WTC11 (cell line): Measurements from ENCODE around the gene ACHE. TPM values are rescaled to one million over a fixed set of nuclear protein-coding genes. Genes with fewer than 3 reads are reported as not detected.

Experiments
- ATAC-seq: fragments of 200-7000 bp; cut with Tn5 transposase; 2 replicates; pipeline ENCODE4 v1.10.0; 2021; ENCODE audit warnings: mild to moderate bottlenecking, moderate library complexity
- CTCF ChIA-PET: fragments of 300-600 bp; sonication (Branson Sonifier 250); formaldehyde crosslinking; loops from one replicate; lab custom pipeline; 2021; ENCODE audit warnings: antibody characterized with exemption; lab: Charles Lee
- POLR2A ChIA-PET: fragments of 350-600 bp; sonication (Branson Sonifier 250); formaldehyde crosslinking; loops from one replicate; lab custom pipeline; 2021; ENCODE audit warnings: antibody characterized with exemption; lab: Charles Lee
- DNase-seq: peaks from one replicate; pipeline ENCODE4 v3.0.0; 2021; ENCODE audit warnings: low spot score
- H3K27ac Mint-ChIP-seq: 2 replicates; pipeline ENCODE4 v1.8.0; 2021; ENCODE audit warnings: mixed read lengths
- H3K27me3 Mint-ChIP-seq: 2 replicates; pipeline ENCODE4 v1.8.0; 2021; ENCODE audit warnings: low read depth, mild to moderate bottlenecking, moderate library complexity, mixed read lengths
- H3K36me3 Mint-ChIP-seq: 2 replicates; pipeline ENCODE4 v1.8.0; 2021; ENCODE audit warnings: mixed read lengths
- H3K4me1 Mint-ChIP-seq: 2 replicates; pipeline ENCODE4 v1.8.0; 2022; ENCODE audit warnings: mixed read lengths
- H3K4me3 Mint-ChIP-seq: 2 replicates; pipeline ENCODE4 v1.8.0; 2021; ENCODE audit warnings: mild to moderate bottlenecking, moderate library complexity, mixed read lengths
- H3K9me3 Mint-ChIP-seq: 2 replicates; pipeline ENCODE4 v1.8.0; 2021; ENCODE audit warnings: mixed read lengths
- CREM ChIP-seq: sonication (generic); formaldehyde crosslinking; IDR thresholded peaks from 2 replicates; pipeline ENCODE4 v1.8.1; 2022; ENCODE audit warnings: mild to moderate bottlenecking, missing genetic modification reagents, moderate library complexity
- ELF4 ChIP-seq: sonication (generic); formaldehyde crosslinking; IDR thresholded peaks from 2 replicates; pipeline ENCODE4 v1.8.1; 2022; ENCODE audit warnings: low read depth, mild to moderate bottlenecking, moderate library complexity, missing genetic modification reagents
- ETV6 ChIP-seq: sonication (generic); formaldehyde crosslinking; IDR thresholded peaks from 2 replicates; pipeline ENCODE4 v1.8.1; 2022; ENCODE audit warnings: mild to moderate bottlenecking, missing genetic modification reagents
- GRHL2 ChIP-seq: fragments of 250-450 bp; sonication (Bioruptor Pico); IDR thresholded peaks from 2 replicates; pipeline ENCODE4 v1.8.0; 2022; ENCODE audit warnings: mild to moderate bottlenecking, moderate library complexity; ENCODE audit not compliant: insufficient replicate concordance, severe bottlenecking
- GTF2I ChIP-seq: fragments of 250-450 bp; sonication (Bioruptor Pico); conservative IDR thresholded peaks from 2 replicates; pipeline ENCODE4 v1.4.0; 2021; ENCODE audit warnings: mild to moderate bottlenecking
- MXD4 ChIP-seq: fragments of 250-450 bp; sonication (Bioruptor Pico); IDR thresholded peaks from 2 replicates; pipeline ENCODE4 v1.8.0; 2021; ENCODE audit warnings: mild to moderate bottlenecking, moderate library complexity, borderline replicate concordance
- RORB ChIP-seq: fragments of 250-450 bp; sonication (Bioruptor Pico); IDR thresholded peaks from 2 replicates; pipeline ENCODE4 v1.9.0; 2021; ENCODE audit warnings: mild to moderate bottlenecking
- SP1 ChIP-seq: sonication (generic); formaldehyde crosslinking; conservative IDR thresholded peaks from 2 replicates; pipeline ENCODE4 v1.8.1; 2022; ENCODE audit warnings: missing genetic modification reagents
- TEAD4 ChIP-seq: sonication (generic); formaldehyde crosslinking; IDR thresholded peaks from 2 replicates; pipeline ENCODE4 v1.8.0; 2022; ENCODE audit warnings: mild to moderate bottlenecking, missing genetic modification reagents
- ZNF416 ChIP-seq: fragments of 250-450 bp; sonication (Bioruptor Pico); IDR thresholded peaks from 2 replicates; pipeline ENCODE4 v1.9.0; 2021; ENCODE audit warnings: mild to moderate bottlenecking, inconsistent platforms
- ZNF512 ChIP-seq: sonication (generic); formaldehyde crosslinking; IDR thresholded peaks from 2 replicates; pipeline ENCODE4 v1.8.1; 2022; ENCODE audit warnings: missing genetic modification reagents, borderline replicate concordance
- ZNF671 ChIP-seq: fragments of 250-450 bp; sonication (Bioruptor Pico); IDR thresholded peaks from 2 replicates; pipeline ENCODE4 v1.8.0; 2021; ENCODE audit warnings: mild to moderate bottlenecking
- total RNA-seq: library from RNA; stranded (reverse); gene quantifications from 3 replicates; pipeline ENCODE4 v1.2.3, GENCODE V29; 2021
- TF ChIP-seq, protein P1 (sequence below): fragments of 200-600 bp; IDR thresholded peaks from 2 replicates; pipeline ENCODE4 v1.8.0; 2022; ENCODE audit warnings: antibody characterized with exemption
- TF ChIP-seq, protein P2 (sequence below): sonication (generic); formaldehyde crosslinking; IDR thresholded peaks from 2 replicates; pipeline ENCODE4 v1.8.1; 2023; ENCODE audit warnings: mild to moderate bottlenecking, missing genetic modification reagents, moderate library complexity
- TF ChIP-seq, protein P3 (sequence below): sonication (generic); formaldehyde crosslinking; IDR thresholded peaks from 2 replicates; pipeline ENCODE4 v1.8.0; 2023; ENCODE audit warnings: missing genetic modification reagents, mild to moderate bottlenecking, borderline replicate concordance
- TF ChIP-seq, protein P4 (sequence below): sonication (generic); formaldehyde crosslinking; IDR thresholded peaks from 2 replicates; pipeline ENCODE4 v1.8.1; 2023; ENCODE audit warnings: mild to moderate bottlenecking, missing genetic modification reagents

Gene ACHE
- total RNA-seq, 1 experiment from 2014 or later = 7.7 TPM

DNA sequence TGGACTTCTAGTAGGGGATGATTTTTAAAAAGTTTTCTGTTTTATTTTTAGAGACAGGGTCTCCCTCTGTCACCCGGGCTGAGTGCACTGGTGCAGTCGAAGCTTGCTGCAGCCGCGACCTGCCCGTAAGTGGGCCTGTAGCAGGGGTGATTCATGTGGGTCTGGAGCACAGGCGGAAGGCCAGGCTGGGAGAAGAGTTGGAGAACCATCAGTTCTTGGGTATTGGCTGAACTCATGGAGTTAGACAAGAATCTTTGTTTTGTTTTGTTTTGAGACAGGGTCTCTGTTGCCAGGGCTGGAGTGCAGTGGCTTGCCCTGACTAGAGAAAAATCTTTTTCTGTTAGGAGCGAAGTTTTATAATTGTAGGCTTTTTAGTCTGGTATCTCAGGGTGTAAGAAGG, 15.0 kb downstream of the ACHE start:
- CTCF ChIA-PET = no interaction called here
- H3K36me3 Mint-ChIP-seq = peaks cover 84% of the 10 kb centered on the region

More for the DNA sequence above, 15.0 kb downstream of the ACHE start:
- no peak for ATAC-seq
- Mint-ChIP-seq H3K27me3 (no peaks in the 10 kb centered on the region), H3K4me1 (peaks cover 17% of the 10 kb centered on the region), H3K27ac (peak overlapping the region; percentile 57), H3K4me3 (no peak overlapping the region), H3K9me3 (no peaks in the 10 kb centered on the region)
- no peak for DNase-seq
- TF ChIP-seq SP1 (no peak), ZNF671 (no peak), ELF4 (CRISPR knock-in tag) (no peak), ZNF416 (no peak), MXD4 (CRISPR knock-in tag) (no peak), ETV6 (no peak), ZNF512 (CRISPR knock-in tag) (no peak), GRHL2 (no peak), GTF2I (CRISPR knock-in tag) (no peak), CREM (no peak), RORB (no peak), TEAD4 (no peak)
- TF ChIP-seq, protein P1, sequence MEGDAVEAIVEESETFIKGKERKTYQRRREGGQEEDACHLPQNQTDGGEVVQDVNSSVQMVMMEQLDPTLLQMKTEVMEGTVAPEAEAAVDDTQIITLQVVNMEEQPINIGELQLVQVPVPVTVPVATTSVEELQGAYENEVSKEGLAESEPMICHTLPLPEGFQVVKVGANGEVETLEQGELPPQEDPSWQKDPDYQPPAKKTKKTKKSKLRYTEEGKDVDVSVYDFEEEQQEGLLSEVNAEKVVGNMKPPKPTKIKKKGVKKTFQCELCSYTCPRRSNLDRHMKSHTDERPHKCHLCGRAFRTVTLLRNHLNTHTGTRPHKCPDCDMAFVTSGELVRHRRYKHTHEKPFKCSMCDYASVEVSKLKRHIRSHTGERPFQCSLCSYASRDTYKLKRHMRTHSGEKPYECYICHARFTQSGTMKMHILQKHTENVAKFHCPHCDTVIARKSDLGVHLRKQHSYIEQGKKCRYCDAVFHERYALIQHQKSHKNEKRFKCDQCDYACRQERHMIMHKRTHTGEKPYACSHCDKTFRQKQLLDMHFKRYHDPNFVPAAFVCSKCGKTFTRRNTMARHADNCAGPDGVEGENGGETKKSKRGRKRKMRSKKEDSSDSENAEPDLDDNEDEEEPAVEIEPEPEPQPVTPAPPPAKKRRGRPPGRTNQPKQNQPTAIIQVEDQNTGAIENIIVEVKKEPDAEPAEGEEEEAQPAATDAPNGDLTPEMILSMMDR = no peak
- TF ChIP-seq, protein P2, sequence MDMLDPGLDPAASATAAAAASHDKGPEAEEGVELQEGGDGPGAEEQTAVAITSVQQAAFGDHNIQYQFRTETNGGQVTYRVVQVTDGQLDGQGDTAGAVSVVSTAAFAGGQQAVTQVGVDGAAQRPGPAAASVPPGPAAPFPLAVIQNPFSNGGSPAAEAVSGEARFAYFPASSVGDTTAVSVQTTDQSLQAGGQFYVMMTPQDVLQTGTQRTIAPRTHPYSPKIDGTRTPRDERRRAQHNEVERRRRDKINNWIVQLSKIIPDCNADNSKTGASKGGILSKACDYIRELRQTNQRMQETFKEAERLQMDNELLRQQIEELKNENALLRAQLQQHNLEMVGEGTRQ = no peak
- TF ChIP-seq, protein P3, sequence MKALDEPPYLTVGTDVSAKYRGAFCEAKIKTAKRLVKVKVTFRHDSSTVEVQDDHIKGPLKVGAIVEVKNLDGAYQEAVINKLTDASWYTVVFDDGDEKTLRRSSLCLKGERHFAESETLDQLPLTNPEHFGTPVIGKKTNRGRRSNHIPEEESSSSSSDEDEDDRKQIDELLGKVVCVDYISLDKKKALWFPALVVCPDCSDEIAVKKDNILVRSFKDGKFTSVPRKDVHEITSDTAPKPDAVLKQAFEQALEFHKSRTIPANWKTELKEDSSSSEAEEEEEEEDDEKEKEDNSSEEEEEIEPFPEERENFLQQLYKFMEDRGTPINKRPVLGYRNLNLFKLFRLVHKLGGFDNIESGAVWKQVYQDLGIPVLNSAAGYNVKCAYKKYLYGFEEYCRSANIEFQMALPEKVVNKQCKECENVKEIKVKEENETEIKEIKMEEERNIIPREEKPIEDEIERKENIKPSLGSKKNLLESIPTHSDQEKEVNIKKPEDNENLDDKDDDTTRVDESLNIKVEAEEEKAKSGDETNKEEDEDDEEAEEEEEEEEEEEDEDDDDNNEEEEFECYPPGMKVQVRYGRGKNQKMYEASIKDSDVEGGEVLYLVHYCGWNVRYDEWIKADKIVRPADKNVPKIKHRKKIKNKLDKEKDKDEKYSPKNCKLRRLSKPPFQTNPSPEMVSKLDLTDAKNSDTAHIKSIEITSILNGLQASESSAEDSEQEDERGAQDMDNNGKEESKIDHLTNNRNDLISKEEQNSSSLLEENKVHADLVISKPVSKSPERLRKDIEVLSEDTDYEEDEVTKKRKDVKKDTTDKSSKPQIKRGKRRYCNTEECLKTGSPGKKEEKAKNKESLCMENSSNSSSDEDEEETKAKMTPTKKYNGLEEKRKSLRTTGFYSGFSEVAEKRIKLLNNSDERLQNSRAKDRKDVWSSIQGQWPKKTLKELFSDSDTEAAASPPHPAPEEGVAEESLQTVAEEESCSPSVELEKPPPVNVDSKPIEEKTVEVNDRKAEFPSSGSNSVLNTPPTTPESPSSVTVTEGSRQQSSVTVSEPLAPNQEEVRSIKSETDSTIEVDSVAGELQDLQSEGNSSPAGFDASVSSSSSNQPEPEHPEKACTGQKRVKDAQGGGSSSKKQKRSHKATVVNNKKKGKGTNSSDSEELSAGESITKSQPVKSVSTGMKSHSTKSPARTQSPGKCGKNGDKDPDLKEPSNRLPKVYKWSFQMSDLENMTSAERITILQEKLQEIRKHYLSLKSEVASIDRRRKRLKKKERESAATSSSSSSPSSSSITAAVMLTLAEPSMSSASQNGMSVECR (CRISPR knock-in tag) = no peak
- TF ChIP-seq, protein P4, sequence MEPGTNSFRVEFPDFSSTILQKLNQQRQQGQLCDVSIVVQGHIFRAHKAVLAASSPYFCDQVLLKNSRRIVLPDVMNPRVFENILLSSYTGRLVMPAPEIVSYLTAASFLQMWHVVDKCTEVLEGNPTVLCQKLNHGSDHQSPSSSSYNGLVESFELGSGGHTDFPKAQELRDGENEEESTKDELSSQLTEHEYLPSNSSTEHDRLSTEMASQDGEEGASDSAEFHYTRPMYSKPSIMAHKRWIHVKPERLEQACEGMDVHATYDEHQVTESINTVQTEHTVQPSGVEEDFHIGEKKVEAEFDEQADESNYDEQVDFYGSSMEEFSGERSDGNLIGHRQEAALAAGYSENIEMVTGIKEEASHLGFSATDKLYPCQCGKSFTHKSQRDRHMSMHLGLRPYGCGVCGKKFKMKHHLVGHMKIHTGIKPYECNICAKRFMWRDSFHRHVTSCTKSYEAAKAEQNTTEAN (CRISPR knock-in tag) = no peak
- POLR2A ChIA-PET = interaction anchor here (0.6 to 1.1 kb wide), 2 partner anchors 14 to 44 kb away, joined by 3 to 4 read pairs; partner anchors contain the start of gene TRIP6
